K562 (cell line): Measurements from ENCODE around the gene MLYCD. TPM values are rescaled to one million over a fixed set of nuclear protein-coding genes. Genes with fewer than 3 reads are reported as not detected.

Source experiments
- FUS ChIP-seq: fragments of 200-400 bp; formaldehyde crosslinking; optimal IDR thresholded peaks from 2 replicates; pipeline ENCODE3; 2017; ENCODE audit warnings: low read depth, low read length
- HEY1 ChIP-seq: fragments of 250-450 bp; sonication (Bioruptor Pico); IDR thresholded peaks from 2 replicates; pipeline ENCODE4 v1.5.0; 2020; ENCODE audit warnings: mild to moderate bottlenecking, moderate library complexity, borderline replicate concordance
- NCOA4 ChIP-seq: fragments of 450-650 bp; IDR thresholded peaks from 2 replicates; pipeline ENCODE4 v1.6.1; 2018; ENCODE audit warnings: mild to moderate bottlenecking; ENCODE audit not compliant: partially characterized antibody
- NCOR1 ChIP-seq: fragments of 450-650 bp; IDR thresholded peaks from 2 replicates; pipeline ENCODE4 v1.6.1; 2016; ENCODE audit warnings: mild to moderate bottlenecking, moderate library complexity
- POLR2B ChIP-seq: fragments of 450-650 bp; IDR thresholded peaks from 2 replicates; pipeline ENCODE4 v1.6.1; 2018; ENCODE audit warnings: low read depth; ENCODE audit not compliant: partially characterized antibody
- SMARCA5 ChIP-seq: fragments of 450-650 bp; IDR thresholded peaks from 2 replicates; pipeline ENCODE4 v1.6.1; 2016
- TEAD2 ChIP-seq: fragments of 450-650 bp; IDR thresholded peaks from 2 replicates; pipeline ENCODE4 v1.6.1; 2016; ENCODE audit warnings: missing genetic modification characterization, control low read depth, missing compliant biosample characterization
- TGIF2 ChIP-seq: sonication (generic); formaldehyde crosslinking; IDR thresholded peaks from 2 replicates; pipeline ENCODE4 v1.8.1; 2022; ENCODE audit warnings: mild to moderate bottlenecking, missing genetic modification reagents, moderate library complexity
- TRIM28 ChIP-seq: fragments of 450-650 bp; IDR thresholded peaks from 2 replicates; pipeline ENCODE4 v1.6.1; 2017
- ZNF263 ChIP-seq: sonication (generic); formaldehyde crosslinking; IDR thresholded peaks from 2 replicates; pipeline ENCODE4 v1.8.0; 2022; ENCODE audit warnings: mild to moderate bottlenecking, missing genetic modification reagents, borderline replicate concordance
- polyA plus RNA-seq, 8 experiments: library from polyadenylated mRNA; depleted of rRNA in 4 of 8; stranded (reverse) in 5 of 8; unstranded in 3 of 8; fragments of >200 nt; fragmentation: Nextera tagmentation in 2 of 8; fragmentation: Illumina TruSeq in 1 of 8; extraction: Ambion mirVana in 2 of 8; extraction: Trizol in 1 of 8; gene quantifications; 2 replicates each; pipeline versions ENCODE4 v1.2.1 to v1.2.3, GENCODE V29; 2011 to 2014; ENCODE audit warnings: inconsistent platforms in 1 of 8, missing spikeins in 1 of 8
- total RNA-seq, 7 experiments: library from RNA; depleted of rRNA in 6 of 7; stranded (reverse); fragments of >200 nt in 6 of 7; fragmentation: Illumina TruSeq in 2 of 7; extraction: Trizol in 2 of 7; gene quantifications; 2 replicates each; pipeline versions ENCODE4 v1.2.1 to v1.2.3, GENCODE V29; 2011 to 2021; ENCODE audit warnings: low replicate concordance in 1 of 7
- TF ChIP-seq, protein P1 (sequence below): fragments of 250-450 bp; sonication (Bioruptor Pico); IDR thresholded peaks from 2 replicates; pipeline ENCODE4 v1.5.0; 2021
- TF ChIP-seq, protein P2 (sequence below): sonication (generic); formaldehyde crosslinking; IDR thresholded peaks from 2 replicates; pipeline ENCODE4 v1.8.0; 2022; ENCODE audit warnings: mild to moderate bottlenecking, low read depth, missing genetic modification reagents
- TF ChIP-seq, protein P3 (sequence below), 2 experiments: fragments of 450-650 bp; conservative IDR thresholded peaks; 2 replicates each; pipeline ENCODE4 v1.6.1; 2017; ENCODE audit warnings: mild to moderate bottlenecking in 2 of 2, moderate library complexity in 2 of 2
- TF ChIP-seq, protein P4 (sequence below): fragments of 250-450 bp; sonication (Bioruptor Pico); IDR thresholded peaks from 2 replicates; pipeline ENCODE4 v1.5.0; 2022; ENCODE audit warnings: mild to moderate bottlenecking

Gene MLYCD
- total and polyA plus RNA-seq, 9 of the 15 experiments (the other 6 are each of a cell fraction or from before 2014, with no cell fraction given) = 0.15 to 2.0 (median 1.0) TPM

DNA sequence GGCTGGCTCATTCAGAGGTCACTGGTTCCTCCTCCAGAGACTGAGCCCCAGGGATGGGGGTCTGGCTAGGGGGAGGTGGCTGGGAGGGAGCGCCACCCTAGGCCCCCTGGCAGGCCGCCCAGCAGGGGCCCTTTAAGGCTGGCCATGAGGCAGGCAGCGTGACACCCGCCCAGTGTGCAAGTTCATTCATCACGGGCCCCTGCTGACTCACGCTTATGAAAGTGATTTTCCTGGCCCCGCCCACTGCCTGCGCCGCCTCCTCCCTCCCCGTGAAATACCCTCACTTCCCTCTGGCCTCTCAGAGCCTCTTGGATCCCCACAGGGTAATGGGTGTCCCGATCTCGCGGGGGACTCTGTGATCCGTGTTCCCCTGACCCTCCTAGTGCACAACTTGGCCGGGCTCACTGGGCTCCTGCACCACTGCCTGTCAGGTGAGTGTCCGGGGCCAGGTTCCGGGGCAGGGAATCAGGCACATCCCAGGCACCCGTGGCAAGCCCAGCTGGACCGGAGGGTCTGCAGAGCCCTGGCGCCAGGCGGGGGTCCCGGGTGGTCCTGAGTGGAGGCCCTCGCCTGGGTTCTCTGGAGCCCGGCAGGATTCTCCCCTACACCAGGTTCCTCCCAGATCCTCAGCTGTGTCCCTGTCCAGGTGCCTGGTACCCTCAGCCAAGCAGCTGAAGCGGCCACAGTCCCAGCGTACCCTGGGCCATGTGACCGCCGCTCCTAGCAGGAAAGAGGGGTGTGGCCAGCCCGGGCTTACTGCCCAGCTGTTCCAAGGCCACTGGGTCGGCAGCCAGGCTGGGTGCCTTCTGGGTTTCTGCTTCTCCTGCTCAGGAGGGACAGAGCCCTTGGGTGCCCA, 54.3 kb downstream of the MLYCD start, which contains the start of gene OSGIN1 (continued):
- TF ChIP-seq, protein P1, sequence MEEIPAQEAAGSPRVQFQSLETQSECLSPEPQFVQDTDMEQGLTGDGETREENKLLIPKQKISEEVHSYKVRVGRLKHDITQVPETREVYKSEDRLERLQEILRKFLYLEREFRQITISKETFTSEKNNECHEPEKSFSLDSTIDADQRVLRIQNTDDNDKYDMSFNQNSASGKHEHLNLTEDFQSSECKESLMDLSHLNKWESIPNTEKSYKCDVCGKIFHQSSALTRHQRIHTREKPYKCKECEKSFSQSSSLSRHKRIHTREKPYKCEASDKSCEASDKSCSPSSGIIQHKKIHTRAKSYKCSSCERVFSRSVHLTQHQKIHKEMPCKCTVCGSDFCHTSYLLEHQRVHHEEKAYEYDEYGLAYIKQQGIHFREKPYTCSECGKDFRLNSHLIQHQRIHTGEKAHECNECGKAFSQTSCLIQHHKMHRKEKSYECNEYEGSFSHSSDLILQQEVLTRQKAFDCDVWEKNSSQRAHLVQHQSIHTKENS (CRISPR knock-in tag) = no peak
- no peak for TF ChIP-seq TEAD2
- TF ChIP-seq ZNF263 (CRISPR knock-in tag) = peak; percentile 40; the same call in 1 of the 2 replicates
- no peak; the same call in 1 of the 2 replicates for TF ChIP-seq NCOR1
- TF ChIP-seq SMARCA5 = no peak
- TF ChIP-seq, protein P2, sequence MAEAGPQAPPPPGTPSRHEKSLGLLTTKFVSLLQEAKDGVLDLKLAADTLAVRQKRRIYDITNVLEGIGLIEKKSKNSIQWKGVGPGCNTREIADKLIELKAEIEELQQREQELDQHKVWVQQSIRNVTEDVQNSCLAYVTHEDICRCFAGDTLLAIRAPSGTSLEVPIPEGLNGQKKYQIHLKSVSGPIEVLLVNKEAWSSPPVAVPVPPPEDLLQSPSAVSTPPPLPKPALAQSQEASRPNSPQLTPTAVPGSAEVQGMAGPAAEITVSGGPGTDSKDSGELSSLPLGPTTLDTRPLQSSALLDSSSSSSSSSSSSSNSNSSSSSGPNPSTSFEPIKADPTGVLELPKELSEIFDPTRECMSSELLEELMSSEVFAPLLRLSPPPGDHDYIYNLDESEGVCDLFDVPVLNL (CRISPR knock-in tag) = no peak
- no peak for TF ChIP-seq TGIF2 (CRISPR knock-in tag)
- no peak for TF ChIP-seq NCOA4
- TF ChIP-seq, protein P3, sequence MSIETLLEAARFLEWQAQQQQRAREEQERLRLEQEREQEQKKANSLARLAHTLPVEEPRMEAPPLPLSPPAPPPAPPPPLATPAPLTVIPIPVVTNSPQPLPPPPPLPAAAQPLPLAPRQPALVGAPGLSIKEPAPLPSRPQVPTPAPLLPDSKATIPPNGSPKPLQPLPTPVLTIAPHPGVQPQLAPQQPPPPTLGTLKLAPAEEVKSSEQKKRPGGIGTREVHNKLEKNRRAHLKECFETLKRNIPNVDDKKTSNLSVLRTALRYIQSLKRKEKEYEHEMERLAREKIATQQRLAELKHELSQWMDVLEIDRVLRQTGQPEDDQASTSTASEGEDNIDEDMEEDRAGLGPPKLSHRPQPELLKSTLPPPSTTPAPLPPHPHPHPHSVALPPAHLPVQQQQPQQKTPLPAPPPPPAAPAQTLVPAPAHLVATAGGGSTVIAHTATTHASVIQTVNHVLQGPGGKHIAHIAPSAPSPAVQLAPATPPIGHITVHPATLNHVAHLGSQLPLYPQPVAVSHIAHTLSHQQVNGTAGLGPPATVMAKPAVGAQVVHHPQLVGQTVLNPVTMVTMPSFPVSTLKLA (conservative IDR thresholded peaks at IDR 0.05) = peak; percentile 99
- no peak for TF ChIP-seq HEY1 (CRISPR knock-in tag)
- peak; percentile 81 for TF ChIP-seq POLR2B
- TF ChIP-seq TRIM28 = no peak
- TF ChIP-seq FUS = no peak
- TF ChIP-seq, protein P4, sequence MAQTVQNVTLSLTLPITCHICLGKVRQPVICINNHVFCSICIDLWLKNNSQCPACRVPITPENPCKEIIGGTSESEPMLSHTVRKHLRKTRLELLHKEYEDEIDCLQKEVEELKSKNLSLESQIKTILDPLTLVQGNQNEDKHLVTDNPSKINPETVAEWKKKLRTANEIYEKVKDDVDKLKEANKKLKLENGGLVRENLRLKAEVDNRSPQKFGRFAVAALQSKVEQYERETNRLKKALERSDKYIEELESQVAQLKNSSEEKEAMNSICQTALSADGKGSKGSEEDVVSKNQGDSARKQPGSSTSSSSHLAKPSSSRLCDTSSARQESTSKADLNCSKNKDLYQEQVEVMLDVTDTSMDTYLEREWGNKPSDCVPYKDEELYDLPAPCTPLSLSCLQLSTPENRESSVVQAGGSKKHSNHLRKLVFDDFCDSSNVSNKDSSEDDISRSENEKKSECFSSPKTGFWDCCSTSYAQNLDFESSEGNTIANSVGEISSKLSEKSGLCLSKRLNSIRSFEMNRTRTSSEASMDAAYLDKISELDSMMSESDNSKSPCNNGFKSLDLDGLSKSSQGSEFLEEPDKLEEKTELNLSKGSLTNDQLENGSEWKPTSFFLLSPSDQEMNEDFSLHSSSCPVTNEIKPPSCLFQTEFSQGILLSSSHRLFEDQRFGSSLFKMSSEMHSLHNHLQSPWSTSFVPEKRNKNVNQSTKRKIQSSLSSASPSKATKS (CRISPR knock-in tag) = no peak
